ENCODE results near the gene CYB5R4. TPM values are rescaled to one million over a fixed set of nuclear protein-coding genes. Genes with fewer than 3 reads are reported as not detected.

The CYB5R4 gene
- total and polyA plus RNA-seq, 10 of the 15 experiments (the other 5 are each of a cell fraction or from before 2014, with no cell fraction given) = 13.4 to 61.1 (median 27.5) TPM

GRCh38 chr6:83978324-83978734 is 118.8 kb downstream of the CYB5R4 start:
- ChIA-PET SMC1A (ENCODE audit: uncharacterized antibody, unreplicated experiment) (no interaction called here), CTCF (interaction anchor here (0.7 kb wide), 1 partner anchor 104 kb away, joined by 3 read pairs; no protein-coding TSS in a partner anchor), POLR2A (no interaction called here)
- TF ChIP-seq NKRF (conservative IDR thresholded peaks at IDR 0.05) (no peak), WRNIP1 (IDR thresholded peaks at IDR 0.05; ENCODE audit: borderline replicate concordance, low read depth, low read length) (no peak), RELA (IDR thresholded peaks at IDR 0.05; ENCODE audit: borderline replicate concordance, partially characterized antibody) (no peak), SMC3 (IDR thresholded peaks at IDR 0.05; ENCODE audit: borderline replicate concordance, low read length) (no peak), CBX5 (IDR thresholded peaks at IDR 0.05; ENCODE audit: low read depth) (no peak), RCOR1 (conservative IDR thresholded peaks at IDR 0.05; ENCODE audit: low read depth, low read length) (no peak), TCF3 (IDR thresholded peaks at IDR 0.05; ENCODE audit: borderline replicate concordance, insufficient read depth, low read depth, low read length) (no peak), SMAD1 (IDR thresholded peaks at IDR 0.05; ENCODE audit: low read depth, partially characterized antibody) (no peak), KDM1A (IDR thresholded peaks at IDR 0.05; ENCODE audit: borderline replicate concordance) (no peak), CBFB (IDR thresholded peaks at IDR 0.05; ENCODE audit: low read depth) (no peak), ZNF274 (IDR thresholded peaks at IDR 0.05; ENCODE audit: insufficient read depth, insufficient read length) (no peak), SP1 (IDR thresholded peaks at IDR 0.05; ENCODE audit: low read depth, low read length) (no peak), BACH1 (IDR thresholded peaks at IDR 0.05; ENCODE audit: borderline replicate concordance) (no peak), CBX3 (IDR thresholded peaks at IDR 0.05; ENCODE audit: borderline replicate concordance, low read depth) (no peak), POLR2AphosphoS2 (IDR thresholded peaks at IDR 0.05; ENCODE audit: low read depth, low read length) (no peak), EED (IDR thresholded peaks at IDR 0.05; ENCODE audit: low read depth) (no peak)
- TF ChIP-seq, protein P1, sequence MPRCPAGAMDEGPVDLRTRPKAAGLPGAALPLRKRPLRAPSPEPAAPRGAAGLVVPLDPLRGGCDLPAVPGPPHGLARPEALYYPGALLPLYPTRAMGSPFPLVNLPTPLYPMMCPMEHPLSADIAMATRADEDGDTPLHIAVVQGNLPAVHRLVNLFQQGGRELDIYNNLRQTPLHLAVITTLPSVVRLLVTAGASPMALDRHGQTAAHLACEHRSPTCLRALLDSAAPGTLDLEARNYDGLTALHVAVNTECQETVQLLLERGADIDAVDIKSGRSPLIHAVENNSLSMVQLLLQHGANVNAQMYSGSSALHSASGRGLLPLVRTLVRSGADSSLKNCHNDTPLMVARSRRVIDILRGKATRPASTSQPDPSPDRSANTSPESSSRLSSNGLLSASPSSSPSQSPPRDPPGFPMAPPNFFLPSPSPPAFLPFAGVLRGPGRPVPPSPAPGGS (IDR thresholded peaks at IDR 0.05; ENCODE audit: borderline replicate concordance, insufficient read depth, low read depth, low read length, poor library complexity, severe bottlenecking) = no peak
- TF ChIP-seq, protein P2, sequence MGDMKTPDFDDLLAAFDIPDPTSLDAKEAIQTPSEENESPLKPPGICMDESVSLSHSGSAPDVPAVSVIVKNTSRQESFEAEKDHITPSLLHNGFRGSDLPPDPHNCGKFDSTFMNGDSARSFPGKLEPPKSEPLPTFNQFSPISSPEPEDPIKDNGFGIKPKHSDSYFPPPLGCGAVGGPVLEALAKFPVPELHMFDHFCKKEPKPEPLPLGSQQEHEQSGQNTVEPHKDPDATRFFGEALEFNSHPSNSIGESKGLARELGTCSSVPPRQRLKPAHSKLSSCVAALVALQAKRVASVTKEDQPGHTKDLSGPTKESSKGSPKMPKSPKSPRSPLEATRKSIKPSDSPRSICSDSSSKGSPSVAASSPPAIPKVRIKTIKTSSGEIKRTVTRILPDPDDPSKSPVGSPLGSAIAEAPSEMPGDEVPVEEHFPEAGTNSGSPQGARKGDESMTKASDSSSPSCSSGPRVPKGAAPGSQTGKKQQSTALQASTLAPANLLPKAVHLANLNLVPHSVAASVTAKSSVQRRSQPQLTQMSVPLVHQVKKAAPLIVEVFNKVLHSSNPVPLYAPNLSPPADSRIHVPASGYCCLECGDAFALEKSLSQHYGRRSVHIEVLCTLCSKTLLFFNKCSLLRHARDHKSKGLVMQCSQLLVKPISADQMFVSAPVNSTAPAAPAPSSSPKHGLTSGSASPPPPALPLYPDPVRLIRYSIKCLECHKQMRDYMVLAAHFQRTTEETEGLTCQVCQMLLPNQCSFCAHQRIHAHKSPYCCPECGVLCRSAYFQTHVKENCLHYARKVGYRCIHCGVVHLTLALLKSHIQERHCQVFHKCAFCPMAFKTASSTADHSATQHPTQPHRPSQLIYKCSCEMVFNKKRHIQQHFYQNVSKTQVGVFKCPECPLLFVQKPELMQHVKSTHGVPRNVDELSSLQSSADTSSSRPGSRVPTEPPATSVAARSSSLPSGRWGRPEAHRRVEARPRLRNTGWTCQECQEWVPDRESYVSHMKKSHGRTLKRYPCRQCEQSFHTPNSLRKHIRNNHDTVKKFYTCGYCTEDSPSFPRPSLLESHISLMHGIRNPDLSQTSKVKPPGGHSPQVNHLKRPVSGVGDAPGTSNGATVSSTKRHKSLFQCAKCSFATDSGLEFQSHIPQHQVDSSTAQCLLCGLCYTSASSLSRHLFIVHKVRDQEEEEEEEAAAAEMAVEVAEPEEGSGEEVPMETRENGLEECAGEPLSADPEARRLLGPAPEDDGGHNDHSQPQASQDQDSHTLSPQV (IDR thresholded peaks at IDR 0.05) = no peak

More at GRCh38 chr6:83978324-83978734, 118.8 kb downstream of the CYB5R4 start:
- H3K4me2 ChIP-seq (ENCODE audit: control insufficient read depth, insufficient read depth) = no peak overlapping the region
- no peaks in the 10 kb centered on the region for H3K9me3 ChIP-seq (replicated peaks; ENCODE audit: control insufficient read depth, insufficient read depth, low read length)
- FAIRE-seq = no peak
- H3K27ac ChIP-seq (ENCODE audit: control insufficient read depth, insufficient read depth) = no peak overlapping the region
- no peak overlapping the region for H3K9ac ChIP-seq (ENCODE audit: control insufficient read depth, insufficient read depth, low read length)
- H3K27me3 ChIP-seq (replicated peaks in 1 of 2; ENCODE audit: control insufficient read depth in 2 of 2, insufficient read depth in 2 of 2, low read length in 1 of 2) = no peaks in the 10 kb centered on the region
- H3K36me3 ChIP-seq (ENCODE audit: control insufficient read depth in 2 of 2, insufficient read depth in 2 of 2, low read length in 1 of 2) = no peaks in the 10 kb centered on the region
- WGBS (ENCODE audit: insufficient coverage, insufficient replicate concordance, low lambda C conversion rate, missing lambda C conversion rate) = 25% methylated on average over 1 of the region's 1 CpG
- DNase-seq (ENCODE audit: low read depth, low spot score) = no peak
- no peaks in the 10 kb centered on the region for H3K79me2 ChIP-seq (ENCODE audit: control insufficient read depth, insufficient read depth, low read length)
- H2AFZ ChIP-seq (ENCODE audit: control insufficient read depth, low read depth, low read length) = no peak overlapping the region
- no peaks in the 10 kb centered on the region for H4K20me1 ChIP-seq (ENCODE audit: control insufficient read depth, insufficient read depth)
- intact Hi-C loops (cut with micrococcal nuclease; ENCODE audit: unreplicated experiment) (no loop called here), in situ Hi-C loops (cut with MboI) (no loop called here)
- H3K4me3 ChIP-seq = no peak overlapping the region
- H3K4me1 ChIP-seq (ENCODE audit: control insufficient read depth, insufficient read depth, low read length) = no peaks in the 10 kb centered on the region
- BruUV-seq (replicated peaks) = no TSS peak
- no peak for ATAC-seq
- RAD21 ChIA-PET (ENCODE audit: unreplicated experiment) = no interaction called here

Data from GM12878 (cell line).